ENCODE measurements around the gene TRMT2B.
A peak's percentile ranks its signal among the peaks of the same experiment; 100 is the strongest.

The TRMT2B gene

DNA sequence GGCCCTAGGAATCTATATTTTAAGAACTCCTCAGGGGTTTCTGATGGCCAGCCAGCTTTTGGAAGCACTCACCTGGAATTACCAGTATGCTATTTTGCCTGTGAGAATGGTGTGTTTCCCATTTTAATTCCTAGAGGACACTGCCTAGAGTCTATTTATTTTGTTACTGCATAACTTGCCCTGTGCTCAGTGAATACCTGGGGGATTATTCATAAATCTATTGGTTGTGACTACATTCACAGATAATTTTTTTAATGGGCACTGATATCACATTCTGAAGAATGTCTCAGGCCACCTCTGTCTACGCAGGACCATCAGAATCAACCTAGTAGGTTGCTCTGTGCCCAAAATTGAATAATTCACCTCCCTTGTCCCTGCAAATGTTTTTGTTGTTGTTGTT lies 75.7 kb downstream of the TRMT2B start:
- TF ChIP-seq GATA3 (IDR thresholded peaks at IDR 0.05; ENCODE audit: low read depth, low read length) (no peak), GATA2 (IDR thresholded peaks at IDR 0.05; ENCODE audit: low read depth, low read length) (no peak)

DNA sequence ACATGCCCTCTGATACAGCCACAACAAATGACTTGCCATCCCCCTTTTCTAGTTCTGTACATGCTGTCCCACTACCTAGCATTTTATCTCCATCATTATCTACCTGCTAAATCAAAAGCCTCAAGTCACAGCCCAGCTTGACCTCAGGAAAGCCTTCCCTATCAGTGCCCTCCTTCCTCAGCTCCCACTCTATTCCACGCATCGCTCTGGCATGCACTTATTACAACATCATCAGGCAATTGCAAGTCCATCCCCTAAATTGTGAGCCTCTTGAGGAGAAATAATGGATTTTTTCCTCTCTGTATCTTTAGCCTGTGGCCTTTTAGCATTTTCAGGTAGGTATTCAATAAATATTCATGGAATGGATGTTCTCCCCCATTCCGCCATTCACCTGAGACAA lies 76.7 kb downstream of the TRMT2B start:
- no peak for TF ChIP-seq GATA3 (IDR thresholded peaks at IDR 0.05; ENCODE audit: low read depth, low read length)
- no peak for TF ChIP-seq GATA2 (IDR thresholded peaks at IDR 0.05; ENCODE audit: low read depth, low read length)

DNA sequence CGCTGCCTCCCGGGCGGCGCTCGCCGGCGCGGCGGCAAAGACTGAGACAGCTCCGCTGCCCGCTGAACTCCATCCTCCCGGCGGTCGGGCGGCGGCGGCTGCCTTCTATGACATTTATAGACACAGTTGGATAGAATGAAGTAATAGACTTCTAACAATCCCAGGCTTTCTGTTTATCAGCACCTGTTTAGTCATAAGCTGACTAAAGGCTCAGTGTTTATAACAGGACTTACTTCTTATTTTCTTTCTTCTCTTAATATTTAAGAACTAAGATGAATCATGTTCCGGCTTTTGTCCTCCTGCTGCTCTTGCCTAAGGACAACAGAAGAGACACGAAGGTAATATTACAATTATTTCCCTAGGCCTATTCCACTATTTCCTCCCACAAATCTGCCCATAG lies 78.5 kb downstream of the TRMT2B start:
- TF ChIP-seq GATA2 (IDR thresholded peaks at IDR 0.05; ENCODE audit: low read depth, low read length) (no peak), GATA3 (IDR thresholded peaks at IDR 0.05; ENCODE audit: low read depth, low read length) (no peak)

DNA sequence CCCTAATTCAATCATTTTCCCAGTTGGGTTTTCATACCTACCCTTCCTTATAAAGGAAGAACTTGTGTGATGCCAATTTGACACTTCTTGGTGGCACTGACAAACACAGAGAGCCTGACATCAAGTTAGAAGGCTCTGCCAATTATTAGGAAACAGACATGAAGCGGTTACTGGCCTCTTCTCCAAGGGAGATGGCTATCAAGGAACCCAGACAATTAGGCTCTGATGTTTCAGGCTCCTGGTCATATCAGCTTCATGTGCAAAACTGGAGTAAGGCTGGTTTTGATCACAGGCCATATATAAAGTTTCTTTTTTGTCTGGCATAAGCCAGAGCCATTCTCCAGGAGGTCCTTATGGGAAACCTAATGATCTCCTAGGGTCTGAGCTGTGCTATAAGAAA lies 82.0 kb downstream of the TRMT2B start:
- TF ChIP-seq GATA2 (IDR thresholded peaks at IDR 0.05; ENCODE audit: low read depth, low read length), result peak; percentile 75
- peak; percentile 66; the same call in 1 of the 2 replicates for TF ChIP-seq GATA3 (IDR thresholded peaks at IDR 0.05; ENCODE audit: low read depth, low read length)

DNA sequence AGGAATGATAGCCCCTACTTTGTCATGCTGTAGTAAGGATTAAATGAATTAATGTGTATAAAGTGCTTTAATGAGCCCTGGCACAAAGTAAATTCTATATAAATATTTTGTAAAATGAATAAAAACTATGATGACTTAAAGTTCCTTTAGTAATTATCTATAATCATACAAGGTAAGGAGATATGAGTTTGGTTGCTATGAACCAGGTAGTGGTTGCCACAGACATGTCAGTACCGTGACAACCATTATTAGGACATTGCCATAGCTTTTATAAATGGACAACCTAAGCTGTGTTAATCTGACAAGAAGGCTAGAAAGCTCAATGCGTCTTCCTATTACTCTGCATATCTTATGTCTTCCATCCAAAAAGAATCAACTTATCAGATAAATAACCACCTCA lies 82.5 kb downstream of the TRMT2B start, which contains the start of gene ARL13A:
TSS of gene ARL13A (plus strand) at position 301 of the 400 bp plus-strand sequence. CDS start 3,982 bp downstream, outside the sequence.
- TF ChIP-seq GATA3 (IDR thresholded peaks at IDR 0.05; ENCODE audit: low read depth, low read length), result no peak
- TF ChIP-seq GATA2 (IDR thresholded peaks at IDR 0.05; ENCODE audit: low read depth, low read length), result no peak

DNA sequence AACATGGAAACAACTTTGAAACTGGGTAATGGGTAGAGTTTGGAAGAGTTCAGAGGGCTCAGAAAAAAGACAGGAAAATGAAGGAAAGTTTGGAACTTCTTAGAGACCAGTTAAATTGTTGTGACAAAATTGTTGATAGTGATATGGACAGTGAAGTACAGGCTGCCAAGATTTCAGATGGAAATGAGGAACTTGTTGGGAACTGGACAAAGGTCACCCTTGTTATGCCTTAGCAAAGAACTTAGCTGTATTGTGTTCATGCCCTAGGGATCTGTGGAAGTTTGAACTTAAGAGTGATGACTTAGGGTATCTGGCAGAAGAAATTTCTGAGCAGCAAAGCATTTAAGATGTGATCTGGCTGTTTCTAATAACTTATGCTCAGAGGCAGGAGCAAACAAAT lies 87.5 kb downstream of the TRMT2B start:
- TF ChIP-seq GATA2 (IDR thresholded peaks at IDR 0.05; ENCODE audit: low read depth, low read length) (no peak), GATA3 (IDR thresholded peaks at IDR 0.05; ENCODE audit: low read depth, low read length) (no peak)

DNA sequence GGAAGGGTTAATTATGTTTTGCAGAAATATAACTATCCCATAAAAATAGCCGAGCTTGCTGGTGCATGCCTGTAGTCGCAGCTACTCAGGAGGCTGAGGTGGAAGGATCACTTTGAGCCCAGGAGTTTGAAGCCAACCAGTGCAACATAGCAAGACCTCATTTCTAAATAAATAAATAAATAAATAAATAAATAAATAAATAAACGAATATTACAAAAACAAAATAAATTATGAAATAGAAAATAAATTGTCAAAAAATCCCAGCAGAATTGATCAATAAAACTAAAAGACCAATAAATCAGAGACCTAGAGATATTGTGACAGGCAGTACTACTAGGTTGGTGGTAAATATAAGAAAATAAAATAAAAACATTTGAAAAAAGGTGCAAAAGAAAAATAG lies 89.1 kb downstream of the TRMT2B start:
- TF ChIP-seq GATA3 (IDR thresholded peaks at IDR 0.05; ENCODE audit: low read depth, low read length), result no peak
- no peak for TF ChIP-seq GATA2 (IDR thresholded peaks at IDR 0.05; ENCODE audit: low read depth, low read length)
